Measurements from ENCODE around the gene ACTR3. TPM values are rescaled to one million over a fixed set of nuclear protein-coding genes. Genes with fewer than 3 reads are reported as not detected.

Gene ACTR3
- total and polyA plus RNA-seq, 2 of the 4 experiments (the other 2 are of a cell fraction): 246 to 307 TPM

- Histone ChIP-seq H3K9ac (ENCODE audit: low read depth, low read length) (no peak overlapping the region), H3K4me3 (ENCODE audit: insufficient read depth, low read depth, low read length) (no peak overlapping the region), H3K56ac (ENCODE audit: extremely low read depth, insufficient read depth, low read length) (no peak overlapping the region), H3K9me3 (ENCODE audit: control insufficient read depth, insufficient read depth, low read length) (no peaks in the 10 kb centered on the region), H3K23ac (ENCODE audit: low read depth, low read length) (no peak overlapping the region), H2BK15ac (ENCODE audit: low read depth, low read length) (no peak overlapping the region), H3K4ac (ENCODE audit: low read depth, low read length) (no peak overlapping the region), H3K36me3 (ENCODE audit: control insufficient read depth, insufficient read depth, low read length) (peaks cover 25% of the 10 kb centered on the region), H2BK120ac (ENCODE audit: low read depth, low read length) (no peak overlapping the region), H3K4me1 (ENCODE audit: control insufficient read depth, insufficient read depth, low read length) (no peaks in the 10 kb centered on the region; the same call in 1 of the 2 replicates), H3K79me1 (ENCODE audit: low read depth in 1 of 2, low read length in 2 of 2) (peaks cover 17 to 41% of the 10 kb centered on the region in 2 experiments), H2BK5ac (ENCODE audit: low read depth, low read length, poor library complexity, severe bottlenecking) (no peak overlapping the region), H3K14ac (replicated peaks; ENCODE audit: low read depth, low read length) (no peak overlapping the region), H2AFZ (replicated peaks; ENCODE audit: low read length, poor library complexity) (no peak overlapping the region), H2AK5ac (ENCODE audit: low read depth, low read length) (no peak overlapping the region), H3K27me3 (ENCODE audit: control insufficient read depth, insufficient read depth, low read length) (no peaks in the 10 kb centered on the region), H4K8ac (ENCODE audit: low read depth in 2 of 2, low read length in 2 of 2) (no peak overlapping the region), H2AK9ac (replicated peaks; ENCODE audit: low read depth, low read length, poor library complexity) (no peak overlapping the region), H3K4me2 (ENCODE audit: low read depth, low read length) (no peak overlapping the region), H3K18ac (ENCODE audit: low read depth, low read length) (no peak overlapping the region), H4K91ac (ENCODE audit: insufficient read depth, low read depth, low read length) (no peak overlapping the region), H4K20me1 (ENCODE audit: insufficient read depth, low read length) (peaks cover 69% of the 10 kb centered on the region), H3K9me1 (ENCODE audit: insufficient read depth, low read length) (0 out of 2 replicates have a peak, but pooled peaks cover 3% of the 10 kb centered on the region), H2BK20ac (ENCODE audit: low read depth, low read length) (no peak overlapping the region), H3K27ac (ENCODE audit: insufficient read depth, low read length) (no peak overlapping the region), H4K5ac (ENCODE audit: low read depth, low read length) (no peak overlapping the region)
- no peak for TF ChIP-seq RFX5 (IDR thresholded peaks at IDR 0.05; ENCODE audit: low read depth, low read length)
- TF ChIP-seq, protein P1, sequence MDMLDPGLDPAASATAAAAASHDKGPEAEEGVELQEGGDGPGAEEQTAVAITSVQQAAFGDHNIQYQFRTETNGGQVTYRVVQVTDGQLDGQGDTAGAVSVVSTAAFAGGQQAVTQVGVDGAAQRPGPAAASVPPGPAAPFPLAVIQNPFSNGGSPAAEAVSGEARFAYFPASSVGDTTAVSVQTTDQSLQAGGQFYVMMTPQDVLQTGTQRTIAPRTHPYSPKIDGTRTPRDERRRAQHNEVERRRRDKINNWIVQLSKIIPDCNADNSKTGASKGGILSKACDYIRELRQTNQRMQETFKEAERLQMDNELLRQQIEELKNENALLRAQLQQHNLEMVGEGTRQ (IDR thresholded peaks at IDR 0.05; ENCODE audit: low read depth, low read length): no peak
- no peak for TF ChIP-seq CTCF (conservative IDR thresholded peaks at IDR 0.05; ENCODE audit: low read depth, low read length)
- TF ChIP-seq MAFK (IDR thresholded peaks at IDR 0.05; ENCODE audit: low read depth, low read length): no peak
- no peak for TF ChIP-seq NFE2L2 (IDR thresholded peaks at IDR 0.05; ENCODE audit: low read depth, low read length)
- no peak for TF ChIP-seq CEBPB (IDR thresholded peaks at IDR 0.05; ENCODE audit: low read depth, low read length)
- no peak for TF ChIP-seq RCOR1 (IDR thresholded peaks at IDR 0.05; ENCODE audit: insufficient replicate concordance, low read length)
- TF ChIP-seq RAD21 (IDR thresholded peaks at IDR 0.05; ENCODE audit: low read length): no peak
- TF ChIP-seq POLR2A (IDR thresholded peaks at IDR 0.05; ENCODE audit: low read depth, low read length): no peak
- TF ChIP-seq MXI1 (IDR thresholded peaks at IDR 0.05; ENCODE audit: borderline replicate concordance, low read depth, low read length): no peak
- TF ChIP-seq BHLHE40 (IDR thresholded peaks at IDR 0.05; ENCODE audit: low read depth, low read length): no peak
- TF ChIP-seq FOS (IDR thresholded peaks at IDR 0.05; ENCODE audit: low read depth, low read length): no peak
- no peak for TF ChIP-seq MAZ (IDR thresholded peaks at IDR 0.05; ENCODE audit: borderline replicate concordance, low read depth, low read length)
- TF ChIP-seq SMC3 (IDR thresholded peaks at IDR 0.05; ENCODE audit: low read depth, low read length): no peak
- TF ChIP-seq ELK1 (IDR thresholded peaks at IDR 0.05; ENCODE audit: borderline replicate concordance, low read depth, low read length): no peak
- TF ChIP-seq CHD1 (IDR thresholded peaks at IDR 0.05; ENCODE audit: low read depth, low read length): no peak
- BruUV-seq (replicated peaks): no TSS peak
- WGBS, 2 experiments (ENCODE audit: extremely low coverage in 2 of 2, insufficient read length in 1 of 2): 94% methylated on average over 6 of the region's 6 CpGs; no CpG with 5 or more reads in 1 of the 2 experiments
- intact Hi-C loops (cut with micrococcal nuclease) (no loop called here), in situ Hi-C loops (cut with MboI; ENCODE audit: low sequenced_read_pairs) (no loop called here), dilution Hi-C loops (cut with HindIII; ENCODE audit: low sequenced_read_pairs, unreplicated experiment) (no loop called here)
- CTCF ChIA-PET: no interaction called here
- DNase-seq (no peak), ATAC-seq (ENCODE audit: low read depth) (no peak)
- POLR2A ChIA-PET (ENCODE audit: unreplicated experiment): no interaction called here
Measured at GRCh38 chr2:113922335-113922734, 32.4 kb downstream of the ACTR3 start.
